K562 (cell line): ENCODE measurements around the gene ERFL. TPM values are rescaled to one million over a fixed set of nuclear protein-coding genes. Genes with fewer than 3 reads are reported as not detected.

ENCODE experiments used
- ATAC-seq: fragments of 200-7000 bp; cut with Tn5 transposase; 3 replicates; pipeline ENCODE4 v1.9.1; 2020; ENCODE audit warnings: moderate library complexity
- BruUV-seq: library from RNA; stranded (reverse); fragments of 400-500 nt; replicated peaks from 2 replicates; lab custom pipeline; 2021; lab: Mats Ljungman, UMichigan
- CTCF ChIA-PET: fragments of 300-600 bp; formaldehyde crosslinking; extraction: SDS; loops from one replicate; lab custom pipeline; 2021; ENCODE audit warnings: low intra/inter-chr PET ratio; lab: Yijun Ruan, JAX
- POLR2A ChIA-PET: fragments of 300-600, 350-650 bp; sonication (Branson Sonifier 250); formaldehyde crosslinking; extraction: SDS; loops from one replicate; lab custom pipeline; 2021; ENCODE audit warnings: antibody characterized with exemption, inconsistent platforms; lab: Yijun Ruan, JAX
- DNase-seq, 4 experiments: peaks; one replicate each; pipeline versions ENCODE4 v3.0.0 to v3.0.0-alpha.2; 2011 to 2018; ENCODE audit warnings: low spot score in 3 of 4, mixed read lengths in 3 of 4; ENCODE audit errors: extremely low read depth in 1 of 4
- FAIRE-seq: peaks from 2 replicates; lab custom pipeline; 2011; peaks lifted over from hg19 to GRCh38; lab: Jason Lieb, UNC
- H2AFZ ChIP-seq: 2 replicates; pipeline ENCODE4 v1.6.0; 2011; ENCODE audit warnings: low read depth, low read length, control low read depth, inconsistent platforms
- H3K27ac ChIP-seq: fragments of 200-600 bp; 3 replicates; pipeline ENCODE4 v1.8.0; 2011; ENCODE audit warnings: low read depth, mild to moderate bottlenecking, control low read depth, inconsistent platforms, low read length, moderate library complexity, mixed read lengths; ENCODE audit errors: extremely low read depth
- H3K27me3 ChIP-seq, 2 experiments: fragments of 300-600 bp in 1 of 2; 2 replicates in 1 of 2; 3 replicates in 1 of 2; pipeline versions ENCODE4 v1.6.0 to v1.8.0; 2011; ENCODE audit warnings: inconsistent platforms in 2 of 2, low read length in 2 of 2, mild to moderate bottlenecking in 1 of 2, mixed read lengths in 1 of 2, moderate library complexity in 1 of 2; ENCODE audit not compliant: control insufficient read depth in 2 of 2, insufficient read depth in 2 of 2
- H3K36me3 ChIP-seq: fragments of 300-600 bp; 3 replicates; pipeline ENCODE4 v1.8.0; 2011; ENCODE audit warnings: mild to moderate bottlenecking, low read length, inconsistent platforms; ENCODE audit not compliant: control insufficient read depth, insufficient read depth
- H3K4me1 ChIP-seq, 2 experiments: fragments of 200-600 bp in 1 of 2; replicated peaks in 1 of 2; 2 replicates in 1 of 2; 3 replicates in 1 of 2; pipeline versions ENCODE4 v1.5.1 to v1.8.0; 2011; ENCODE audit warnings: inconsistent platforms in 2 of 2, low read length in 2 of 2, mild to moderate bottlenecking in 1 of 2, mixed read lengths in 1 of 2, moderate library complexity in 1 of 2; ENCODE audit not compliant: control insufficient read depth in 2 of 2, insufficient read depth in 2 of 2
- H3K4me2 ChIP-seq: 2 replicates; pipeline ENCODE4 v1.6.1; 2011; ENCODE audit warnings: low read length, control low read depth, inconsistent platforms, mixed read lengths; ENCODE audit not compliant: insufficient read depth
- H3K4me3 ChIP-seq: fragments of 200-600 bp; sonication (generic), shearing (Covaris generic); 2 replicates; pipeline ENCODE4 v1.5.1; 2016; ENCODE audit warnings: control low read depth, inconsistent platforms
- H3K79me2 ChIP-seq: fragments of 200-600 bp; 3 replicates; pipeline ENCODE4 v1.8.0; 2011; ENCODE audit warnings: low read length, inconsistent platforms; ENCODE audit not compliant: control insufficient read depth, insufficient read depth
- H3K9ac ChIP-seq, 2 experiments: 2 replicates each; pipeline versions ENCODE4 v1.6.0 to v1.6.1; 2011; ENCODE audit warnings: low read depth in 2 of 2, low read length in 2 of 2, control low read depth in 1 of 2, inconsistent platforms in 1 of 2, mild to moderate bottlenecking in 1 of 2, mixed read lengths in 1 of 2; ENCODE audit not compliant: insufficient read depth in 1 of 2
- H3K9me1 ChIP-seq: one replicate; pipeline ENCODE4 v1.6.0; 2011; ENCODE audit warnings: inconsistent platforms, mild to moderate bottlenecking, low read length, moderate library complexity; ENCODE audit not compliant: control insufficient read depth, insufficient read depth
- H3K9me3 ChIP-seq: replicated peaks from 2 replicates; pipeline ENCODE4 v1.5.1; 2011; ENCODE audit warnings: low read depth, low read length, inconsistent platforms; ENCODE audit not compliant: control insufficient read depth, insufficient read depth
- H4K20me1 ChIP-seq: replicated peaks from 2 replicates; pipeline ENCODE4 v1.6.1; 2011; ENCODE audit warnings: low read length, inconsistent platforms, mixed read lengths; ENCODE audit not compliant: control insufficient read depth, insufficient read depth
- CREM ChIP-seq: IDR thresholded peaks from 2 replicates; pipeline ENCODE4 v1.6.1; 2014; ENCODE audit warnings: antibody characterized with exemption, low read depth
- DEAF1 ChIP-seq: fragments of 450-650 bp; formaldehyde crosslinking; IDR thresholded peaks from 2 replicates; pipeline ENCODE4 v1.4.0; 2020; ENCODE audit warnings: mild to moderate bottlenecking, moderate library complexity
- MAZ ChIP-seq, 2 experiments: fragments of 450-650 bp in 1 of 2; sonication (generic) in 1 of 2; formaldehyde crosslinking; IDR thresholded peaks in 1 of 2; conservative IDR thresholded peaks in 1 of 2; 2 replicates each; pipeline versions ENCODE4 v1.4.0 to v1.5.0; 2020; ENCODE audit warnings: mild to moderate bottlenecking in 1 of 2, missing genetic modification reagents in 1 of 2
- MEIS2 ChIP-seq: fragments of 450-650 bp; IDR thresholded peaks from 2 replicates; pipeline ENCODE4 v1.6.1; 2014; ENCODE audit warnings: mild to moderate bottlenecking; ENCODE audit not compliant: partially characterized antibody
- RAD21 ChIP-seq, 2 experiments: fragments of 250-450 bp in 1 of 2; fragments of 450-650 bp in 1 of 2; sonication (Bioruptor Pico) in 1 of 2; formaldehyde crosslinking in 1 of 2; IDR thresholded peaks in 1 of 2; conservative IDR thresholded peaks in 1 of 2; 2 replicates each; pipeline versions ENCODE4 v1.4.0 to v1.8.0; 2020 to 2022; ENCODE audit warnings: mild to moderate bottlenecking in 2 of 2, moderate library complexity in 1 of 2
- SP1 ChIP-seq: sonication (generic); formaldehyde crosslinking; IDR thresholded peaks from 2 replicates; pipeline ENCODE4 v1.8.1; 2022; ENCODE audit warnings: mild to moderate bottlenecking, missing genetic modification reagents
- ZNF212 ChIP-seq: fragments of 450-650 bp; formaldehyde crosslinking; IDR thresholded peaks from 2 replicates; pipeline ENCODE4 v1.4.0; 2020; ENCODE audit warnings: mild to moderate bottlenecking
- WGBS: fragments of 100-300 bp; shearing (Covaris generic); methylation state at CpG from one replicate; pipeline ENCODE4 v1.1.6; 2016; ENCODE audit warnings: low coverage, mixed read lengths; ENCODE audit not compliant: insufficient coverage; ENCODE audit errors: missing lambda C conversion rate; 5-methylcytosine and 5-hydroxymethylcytosine counted together
- in situ Hi-C: fragments of 300-500 bp; cut with MboI; formaldehyde crosslinking; loops from 4 replicates; pipeline ENCODE4 v1.15.0; 2018; ENCODE audit warnings: inconsistent platforms, mixed read lengths
- intact Hi-C: fragments of 100-400 bp; cut with micrococcal nuclease; formaldehyde crosslinking; loops from 2 replicates; pipeline ENCODE4 v1.14.2; 2022
- polyA plus RNA-seq, 8 experiments: library from polyadenylated mRNA; depleted of rRNA in 4 of 8; stranded (reverse) in 5 of 8; unstranded in 3 of 8; fragments of >200 nt; fragmentation: Nextera tagmentation in 2 of 8; fragmentation: Illumina TruSeq in 1 of 8; extraction: Ambion mirVana in 2 of 8; extraction: Trizol in 1 of 8; gene quantifications; 2 replicates each; pipeline versions ENCODE4 v1.2.1 to v1.2.3, GENCODE V29; 2011 to 2014; ENCODE audit warnings: inconsistent platforms in 1 of 8, missing spikeins in 1 of 8
- total RNA-seq, 7 experiments: library from RNA; depleted of rRNA in 6 of 7; stranded (reverse); fragments of >200 nt in 6 of 7; fragmentation: Illumina TruSeq in 2 of 7; extraction: Trizol in 2 of 7; gene quantifications; 2 replicates each; pipeline versions ENCODE4 v1.2.1 to v1.2.3, GENCODE V29; 2011 to 2021; ENCODE audit warnings: low replicate concordance in 1 of 7

ERFL gene
- total and polyA plus RNA-seq, 9 of the 15 experiments (the other 6 are each of a cell fraction or from before 2014, with no cell fraction given), result 0.07 to 0.75 (median 0.32) TPM; not detected in 4

- TF ChIP-seq DEAF1 (CRISPR knock-in tag) (peak; percentile 62; the same call in 1 of the 2 replicates), RAD21 (CRISPR knock-in tag; conservative IDR thresholded peaks at IDR 0.05 in 1 of 2, IDR thresholded peaks at IDR 0.05 in 1 of 2) (peak; percentile 69 to 91), MAZ (CRISPR knock-in tag; conservative IDR thresholded peaks at IDR 0.05 in 1 of 2, IDR thresholded peaks at IDR 0.05 in 1 of 2) (peak; percentile 17 to 49; a peak in 1 of 4 replicates), SP1 (no peak), CREM (peak; percentile 56)
- TF ChIP-seq, all 486 proteins: peak for 35
Observed at GRCh38 chr19:41951686-41952172, 23.5 kb upstream of the ERFL start (continued).

- intact Hi-C loops (no loop called here), in situ Hi-C loops (loop anchor here (5.0 kb wide), 1 partner anchor 75 kb away; no protein-coding TSS in a partner anchor)
- DNase-seq (no peak), FAIRE-seq (no peak), ATAC-seq (no peak)
- no peak for TF ChIP-seq ZNF212 (CRISPR knock-in tag)
- TF ChIP-seq MEIS2, result peak; percentile 40
- no TSS peak for BruUV-seq
- CTCF ChIA-PET, result no interaction called here
- H3K4me1 ChIP-seq, result peaks cover 3% of the 10 kb centered on the region in 2 experiments; a peak in 3 of 5 replicates
- no peaks in the 10 kb centered on the region for H3K9me3 ChIP-seq
- no peaks in the 10 kb centered on the region for H3K9me1 ChIP-seq
- H3K79me2 ChIP-seq, result no peaks in the 10 kb centered on the region
- no peak overlapping the region for H3K4me3 ChIP-seq
- H3K27ac ChIP-seq, result no peak overlapping the region
- no peak overlapping the region for H3K4me2 ChIP-seq
- H4K20me1 ChIP-seq, result no peaks in the 10 kb centered on the region
- POLR2A ChIA-PET, result interaction anchor here (0.9 to 1.2 kb wide), 3 partner anchors 77 to 87 kb away, joined by 3 read pairs; partner anchors contain the start of gene RPS19
- WGBS, result 26% methylated on average over 3 of the region's 3 CpGs
- peak overlapping the region in 1 of 2 experiments; percentile 50; a peak in 1 of 4 replicates for H3K9ac ChIP-seq
- H3K27me3 ChIP-seq, result no peaks in the 10 kb centered on the region
- no peaks in the 10 kb centered on the region for H3K36me3 ChIP-seq
- no peak overlapping the region for H2AFZ ChIP-seq
Observed at GRCh38 chr19:41947091-41947490, 18.8 kb upstream of the ERFL start.
